B cell (primary cell): ENCODE data around the gene SEMA6A.

Experiments used
- CTCF ChIP-seq: fragments of 200-600 bp; IDR thresholded peaks from one replicate; pipeline ENCODE4 v1.8.0; 2022; ENCODE audit warnings: antibody characterized with exemption, mild to moderate bottlenecking
- EZH2 ChIP-seq: IDR thresholded peaks from 2 replicates; pipeline ENCODE4 v1.6.1; 2012; ENCODE audit warnings: borderline replicate concordance, low read depth, mild to moderate bottlenecking, moderate library complexity, low read length; ENCODE audit not compliant: insufficient read depth, poor library complexity, severe bottlenecking

GRCh38 chr5:116528519-116529234 lies 45.9 kb downstream of the SEMA6A start:
- TF ChIP-seq CTCF = no peak
- no peak for TF ChIP-seq EZH2
